Endodermal cell (in vitro differentiated cells): ENCODE measurements around the gene ABLIM3. TPM values are rescaled to one million over a fixed set of nuclear protein-coding genes. Genes with fewer than 3 reads are reported as not detected.

ENCODE experiments used
- DNase-seq: peaks from one replicate; pipeline ENCODE4 v3.0.0-alpha.2; 2017
- H3K27ac ChIP-seq: 2 replicates; pipeline ENCODE4 v1.5.1; 2013; ENCODE audit warnings: mild to moderate bottlenecking, low read depth, low read length, moderate library complexity
- H3K27me3 ChIP-seq: 2 replicates; pipeline ENCODE4 v1.6.1; 2013; ENCODE audit warnings: mild to moderate bottlenecking, low read length, moderate library complexity; ENCODE audit not compliant: insufficient read depth, control insufficient read depth, poor library complexity, severe bottlenecking
- H3K36me3 ChIP-seq: 2 replicates; pipeline ENCODE4 v1.7.0; 2013; ENCODE audit warnings: mild to moderate bottlenecking, low read length, moderate library complexity; ENCODE audit not compliant: control insufficient read depth, insufficient read depth
- H3K4me1 ChIP-seq: one replicate; pipeline ENCODE4 v1.7.0; 2013; ENCODE audit warnings: low read length; ENCODE audit not compliant: control insufficient read depth, insufficient read depth
- H3K4me3 ChIP-seq: 2 replicates; pipeline ENCODE4 v1.5.1; 2013; ENCODE audit warnings: mild to moderate bottlenecking, low read length, moderate library complexity
- H3K9ac ChIP-seq: 2 replicates; pipeline ENCODE4 v1.6.1; 2013; ENCODE audit warnings: mild to moderate bottlenecking, low read length, moderate library complexity; ENCODE audit not compliant: poor library complexity, severe bottlenecking; ENCODE audit errors: extremely low read depth
- H3K9me3 ChIP-seq: 2 replicates; pipeline ENCODE4 v1.6.1; 2013; ENCODE audit warnings: mild to moderate bottlenecking, low read length, moderate library complexity; ENCODE audit not compliant: control insufficient read depth
- H3K27ac Mint-ChIP-seq: 2 replicates; pipeline ENCODE4 v1.8.0; 2020; ENCODE audit warnings: mixed read lengths
- H3K27me3 Mint-ChIP-seq: 2 replicates; pipeline ENCODE4 v1.8.0; 2021; ENCODE audit warnings: mild to moderate bottlenecking, mixed read lengths; ENCODE audit not compliant: insufficient read depth
- H3K36me3 Mint-ChIP-seq: 2 replicates; pipeline ENCODE4 v1.8.0; 2020; ENCODE audit warnings: low read depth, mixed read lengths
- H3K4me1 Mint-ChIP-seq: 2 replicates; pipeline ENCODE4 v1.8.0; 2020; ENCODE audit warnings: mixed read lengths
- H3K4me3 Mint-ChIP-seq: 2 replicates; pipeline ENCODE4 v1.8.0; 2020; ENCODE audit warnings: mild to moderate bottlenecking, moderate library complexity, mixed read lengths
- H3K9me3 Mint-ChIP-seq: 2 replicates; pipeline ENCODE4 v1.8.0; 2020; ENCODE audit warnings: mild to moderate bottlenecking, mixed read lengths
- CTCF ChIP-seq: fragments of 200-600 bp; sonication (generic); conservative IDR thresholded peaks from 2 replicates; pipeline ENCODE4 v1.5.0; 2021; ENCODE audit warnings: antibody characterized with exemption, mild to moderate bottlenecking
- WGBS, 2 experiments: methylation state at CpG; one replicate each; pipeline versions ENCODE4 v1.1.5 to v1.1.7; 2013; ENCODE audit warnings: missing lambda C conversion rate in 2 of 2, mixed read lengths in 1 of 2; ENCODE audit not compliant: insufficient coverage in 1 of 2, insufficient read length in 1 of 2; 5-methylcytosine and 5-hydroxymethylcytosine counted together
- total RNA-seq, 2 donors: library from RNA; stranded (reverse); fragmentation: NEBNext Ultra II Directional in 1 of 2; extraction: Animal tissue kit (Norgen Biotek cat#: 25700) in 1 of 2; gene quantifications; 2 replicates in 1 of 2; 3 replicates in 1 of 2; pipeline ENCODE4 v1.2.1, GENCODE V29; 2021

The ABLIM3 gene
- total RNA-seq, 2 donors from 2014 or later: 0.24 to 0.66 TPM

- H3K9me3 ChIP-seq: no peaks in the 10 kb centered on the region
- peak overlapping the region; percentile 5 for H3K4me3 ChIP-seq
- 99 to 100% methylated on average over 2 to 4 of the region's 4 CpGs for WGBS, 2 experiments
- H3K9ac ChIP-seq: no peak overlapping the region
- no peaks in the 10 kb centered on the region for H3K4me1 ChIP-seq
- H3K4me1 Mint-ChIP-seq: peaks cover 7% of the 10 kb centered on the region
- H3K36me3 Mint-ChIP-seq: no peaks in the 10 kb centered on the region
- H3K27ac ChIP-seq: no peak overlapping the region
- H3K27ac Mint-ChIP-seq: no peak overlapping the region
- no peaks in the 10 kb centered on the region for H3K27me3 ChIP-seq
- H3K27me3 Mint-ChIP-seq: peaks cover 4% of the 10 kb centered on the region
- no peak for DNase-seq
- no peak overlapping the region for H3K4me3 Mint-ChIP-seq
- no peak for TF ChIP-seq CTCF
- no peaks in the 10 kb centered on the region for H3K36me3 ChIP-seq
- H3K9me3 Mint-ChIP-seq: no peaks in the 10 kb centered on the region
Measured at GRCh38 chr5:149221731-149222342, 80.5 kb downstream of the ABLIM3 start.

- Histone ChIP-seq H3K4me1 (peaks cover 5% of the 10 kb centered on the region), H3K9me3 (no peaks in the 10 kb centered on the region), H3K4me3 (no peak overlapping the region), H3K27ac (no peak overlapping the region), H3K36me3 (no peaks in the 10 kb centered on the region), H3K27me3 (no peaks in the 10 kb centered on the region), H3K9ac (no peak overlapping the region)
- DNase-seq: peak; percentile 34
- Mint-ChIP-seq H3K9me3 (no peaks in the 10 kb centered on the region), H3K4me3 (no peak overlapping the region), H3K27me3 (peaks cover 4% of the 10 kb centered on the region), H3K36me3 (no peaks in the 10 kb centered on the region), H3K27ac (no peak overlapping the region), H3K4me1 (peaks cover 11% of the 10 kb centered on the region)
- 92 to 93% methylated on average over 7 to 11 of the region's 11 CpGs for WGBS, 2 experiments
- no peak for TF ChIP-seq CTCF
Measured at GRCh38 chr5:149223081-149223848, 82.0 kb downstream of the ABLIM3 start.

- no peak overlapping the region for H3K9ac ChIP-seq
- H3K9me3 ChIP-seq: no peaks in the 10 kb centered on the region
- no peak overlapping the region for H3K4me3 ChIP-seq
- peaks cover 13% of the 10 kb centered on the region for H3K4me1 Mint-ChIP-seq
- no peak overlapping the region for H3K27ac Mint-ChIP-seq
- H3K4me3 Mint-ChIP-seq: no peak overlapping the region
- no peak for TF ChIP-seq CTCF
- no peaks in the 10 kb centered on the region for H3K27me3 ChIP-seq
- H3K27me3 Mint-ChIP-seq: peaks cover 4% of the 10 kb centered on the region
- H3K4me1 ChIP-seq: peaks cover 5% of the 10 kb centered on the region
- WGBS, 2 experiments: 92 to 95% methylated on average over 4 to 5 of the region's 5 CpGs
- H3K9me3 Mint-ChIP-seq: no peaks in the 10 kb centered on the region
- no peaks in the 10 kb centered on the region for H3K36me3 Mint-ChIP-seq
- no peaks in the 10 kb centered on the region for H3K36me3 ChIP-seq
- DNase-seq: no peak
- H3K27ac ChIP-seq: no peak overlapping the region
Measured at GRCh38 chr5:149224282-149224681, 83.0 kb downstream of the ABLIM3 start.
